Esophagus muscularis mucosa (tissue), 4 donors: ENCODE data around the gene ARHGAP6. TPM values are rescaled to one million over a fixed set of nuclear protein-coding genes. Genes with fewer than 3 reads are reported as not detected.
A peak's percentile ranks its signal among the peaks of the same experiment; 100 is the strongest.

Experiments used
- DNase-seq: peaks from one replicate; pipeline ENCODE4 v3.0.0-alpha.2; 2017; ENCODE audit errors: extremely low spot score
- H3K27ac ChIP-seq, 4 donors: fragments of 200-600 bp; sonication (generic); replicated peaks in 1 of 4; 1 replicate in 3 of 4; 2 replicates in 1 of 4; pipeline ENCODE4 v1.5.1; 2016 to 2019; ENCODE audit warnings: mild to moderate bottlenecking in 1 of 4
- H3K27me3 ChIP-seq, 4 donors: fragments of 200-600 bp; sonication (generic); one replicate each; pipeline versions ENCODE4 v1.5.1 to v1.6.0; 2016 to 2019
- H3K36me3 ChIP-seq, 4 donors: fragments of 200-600 bp; sonication (generic); one replicate each; pipeline ENCODE4 v1.5.1; 2016 to 2019
- H3K4me1 ChIP-seq, 4 donors: fragments of 200-600 bp; sonication (generic); one replicate each; pipeline ENCODE4 v1.5.1; 2016 to 2019
- H3K4me3 ChIP-seq, 4 donors: fragments of 200-600 bp; sonication (generic); 1 replicate in 2 of 4; 2 replicates in 2 of 4; pipeline ENCODE4 v1.5.1; 2016 to 2019; ENCODE audit warnings: mild to moderate bottlenecking in 4 of 4, moderate library complexity in 1 of 4
- H3K9me3 ChIP-seq, 4 donors: fragments of 200-600 bp; sonication (generic); 1 replicate in 3 of 4; 2 replicates in 1 of 4; pipeline ENCODE4 v1.5.1; 2016 to 2019
- CTCF ChIP-seq, 3 experiments: fragments of 200-600 bp in 2 of 3; fragments of 450-650 bp in 1 of 3; sonication (generic) in 2 of 3; IDR thresholded peaks; one replicate each; pipeline ENCODE4 v1.5.1; 2017 to 2019; ENCODE audit warnings: antibody characterized with exemption in 3 of 3, mild to moderate bottlenecking in 2 of 3, moderate library complexity in 1 of 3
- EP300 ChIP-seq: sonication (generic); formaldehyde crosslinking; IDR thresholded peaks from one replicate; pipeline ENCODE4 v1.6.1; 2017; ENCODE audit warnings: antibody characterized with exemption
- POLR2A ChIP-seq: fragments of 450-650 bp; IDR thresholded peaks from one replicate; pipeline ENCODE4 v1.6.1; 2017; ENCODE audit warnings: antibody characterized with exemption, moderate library complexity, mild to moderate bottlenecking, low read depth
- POLR2AphosphoS5 ChIP-seq, 2 donors: sonication (generic); formaldehyde crosslinking; IDR thresholded peaks; one replicate each; pipeline ENCODE4 v1.6.1; 2017; ENCODE audit warnings: antibody characterized with exemption in 2 of 2
- WGBS: methylation state at CpG from one replicate; pipeline ENCODE4 v1.1.5; 2018; 5-methylcytosine and 5-hydroxymethylcytosine counted together
- intact Hi-C: fragments of 100-400 bp; cut with DNase I; formaldehyde crosslinking; loops from one replicate; pipeline ENCODE4 v1.15.1; 2023
- total RNA-seq, 4 donors: library from RNA; depleted of rRNA; stranded (reverse); fragments of >200 nt; gene quantifications; one replicate each; pipeline versions ENCODE4 v1.1.0 to v1.2.1, GENCODE V29; 2016

The ARHGAP6 gene, protein sequence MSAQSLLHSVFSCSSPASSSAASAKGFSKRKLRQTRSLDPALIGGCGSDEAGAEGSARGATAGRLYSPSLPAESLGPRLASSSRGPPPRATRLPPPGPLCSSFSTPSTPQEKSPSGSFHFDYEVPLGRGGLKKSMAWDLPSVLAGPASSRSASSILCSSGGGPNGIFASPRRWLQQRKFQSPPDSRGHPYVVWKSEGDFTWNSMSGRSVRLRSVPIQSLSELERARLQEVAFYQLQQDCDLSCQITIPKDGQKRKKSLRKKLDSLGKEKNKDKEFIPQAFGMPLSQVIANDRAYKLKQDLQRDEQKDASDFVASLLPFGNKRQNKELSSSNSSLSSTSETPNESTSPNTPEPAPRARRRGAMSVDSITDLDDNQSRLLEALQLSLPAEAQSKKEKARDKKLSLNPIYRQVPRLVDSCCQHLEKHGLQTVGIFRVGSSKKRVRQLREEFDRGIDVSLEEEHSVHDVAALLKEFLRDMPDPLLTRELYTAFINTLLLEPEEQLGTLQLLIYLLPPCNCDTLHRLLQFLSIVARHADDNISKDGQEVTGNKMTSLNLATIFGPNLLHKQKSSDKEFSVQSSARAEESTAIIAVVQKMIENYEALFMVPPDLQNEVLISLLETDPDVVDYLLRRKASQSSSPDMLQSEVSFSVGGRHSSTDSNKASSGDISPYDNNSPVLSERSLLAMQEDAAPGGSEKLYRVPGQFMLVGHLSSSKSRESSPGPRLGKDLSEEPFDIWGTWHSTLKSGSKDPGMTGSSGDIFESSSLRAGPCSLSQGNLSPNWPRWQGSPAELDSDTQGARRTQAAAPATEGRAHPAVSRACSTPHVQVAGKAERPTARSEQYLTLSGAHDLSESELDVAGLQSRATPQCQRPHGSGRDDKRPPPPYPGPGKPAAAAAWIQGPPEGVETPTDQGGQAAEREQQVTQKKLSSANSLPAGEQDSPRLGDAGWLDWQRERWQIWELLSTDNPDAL (N-terminal part only)
- 10 to 100 TPM; 25.2 to 44.8 (median 30.6) TPM for total RNA-seq

DNA sequence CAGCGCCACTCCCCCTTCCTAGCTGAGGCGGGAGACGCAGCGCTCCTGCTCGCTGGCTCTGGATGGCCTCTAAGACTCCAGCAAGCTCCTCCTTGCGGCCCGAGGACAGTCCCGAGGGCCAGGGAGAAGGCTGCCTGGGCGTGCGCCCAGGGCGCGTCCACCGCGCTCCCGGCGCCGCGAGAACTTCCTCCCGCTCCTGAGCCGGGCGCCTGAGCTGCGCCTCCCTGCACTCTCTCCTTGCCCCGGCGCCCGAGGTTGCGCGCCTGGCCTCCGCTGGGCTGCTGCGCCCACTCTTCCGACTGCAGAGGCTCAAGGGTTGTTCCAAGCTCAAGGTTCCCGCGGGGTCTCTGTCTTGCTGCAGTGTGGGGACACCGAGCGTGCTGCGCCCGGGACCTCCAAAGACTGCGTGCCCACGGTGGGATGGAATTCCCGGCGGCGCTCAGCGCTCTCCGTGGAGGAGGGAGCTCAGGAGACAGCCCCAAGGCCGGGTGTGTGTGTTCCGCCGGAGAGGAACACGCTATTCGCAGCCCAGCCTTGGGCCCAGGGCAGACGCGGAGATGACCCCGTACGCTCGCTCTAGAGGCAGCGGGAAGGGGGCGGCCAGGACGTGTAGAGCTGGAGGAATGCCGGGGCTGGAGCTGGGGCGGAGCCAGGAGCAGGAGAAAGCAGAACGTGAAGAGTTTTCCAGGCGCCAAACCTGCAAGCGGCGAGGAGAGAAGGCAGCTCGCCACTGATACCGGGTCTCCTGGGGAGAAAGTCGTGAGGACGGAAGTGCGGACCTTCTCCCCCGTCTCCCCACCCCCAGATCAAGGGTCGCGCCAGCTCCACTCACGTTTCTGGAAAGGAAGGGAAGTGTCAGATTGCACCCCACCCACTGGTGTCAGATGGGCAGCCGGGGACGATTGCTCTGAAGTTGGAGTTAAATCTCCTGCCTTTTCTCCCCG lies at the start of gene ARHGAP6:
TSS of gene ARHGAP6 (minus strand) at position 753 of the 944 bp plus-strand sequence. CDS start 1,092 bp downstream, outside the sequence.
- peaks cover 0 to 3% (median 0%) of the 10 kb centered on the region in 4 donors for H3K27me3 ChIP-seq
- H3K4me3 ChIP-seq = peak within 1 kb of the TSS; percentile 58 to 67 (median 61)
- H3K4me1 ChIP-seq = peaks cover 0 to 18% (median 7%) of the 10 kb centered on the region in 4 donors
- no peaks in the 10 kb centered on the region for H3K36me3 ChIP-seq
- TF ChIP-seq CTCF (IDR thresholded peaks at IDR 0.05) (no peak), POLR2AphosphoS5 (IDR thresholded peaks at IDR 0.05) (peak; percentile 50)
- DNase-seq = no peak
- H3K9me3 ChIP-seq = peaks cover 0 to 7% (median 0%) of the 10 kb centered on the region in 4 donors
- H3K27ac ChIP-seq = peak within 1 kb of the TSS; percentile 73 to 81 (median 80)
- intact Hi-C loops = loop anchor here (5.0 kb wide), 1 partner anchor 128 kb away; no protein-coding TSS in a partner anchor
- WGBS = 26% methylated on average over 35 of the region's 74 CpGs

GRCh38 chrX:11704725-11705495 lies 39.2 kb upstream of the ARHGAP6 start:
- no peaks in the 10 kb centered on the region for H3K36me3 ChIP-seq
- no peak for DNase-seq
- intact Hi-C loops = no loop called here
- H3K4me1 ChIP-seq = no peaks in the 10 kb centered on the region
- no peak overlapping the region for H3K27ac ChIP-seq
- no peak for TF ChIP-seq POLR2AphosphoS5 (IDR thresholded peaks at IDR 0.05)
- no peak for TF ChIP-seq POLR2A
- TF ChIP-seq EP300 = no peak
- TF ChIP-seq CTCF (IDR thresholded peaks at IDR 0.05) = no peak
- H3K27me3 ChIP-seq = no peaks in the 10 kb centered on the region
- WGBS = 82% methylated on average over 12 of the region's 12 CpGs
- H3K4me3 ChIP-seq = no peak overlapping the region
- no peaks in the 10 kb centered on the region for H3K9me3 ChIP-seq

- Histone ChIP-seq H3K27ac (no peak overlapping the region), H3K36me3 (no peaks in the 10 kb centered on the region), H3K27me3 (no peaks in the 10 kb centered on the region), H3K9me3 (no peaks in the 10 kb centered on the region), H3K4me3 (no peak overlapping the region), H3K4me1 (no peaks in the 10 kb centered on the region)
- intact Hi-C loops = no loop called here
- no peak for DNase-seq
- 78% methylated on average over 8 of the region's 10 CpGs for WGBS
- TF ChIP-seq CTCF (IDR thresholded peaks at IDR 0.05) (no peak), EP300 (no peak)
These were observed 38.1 kb upstream of the ARHGAP6 start for GRCh38 chrX:11703855-11704254.
